OCI-LY7 (cell line): ENCODE results near the gene RSPH9. TPM values are rescaled to one million over a fixed set of nuclear protein-coding genes. Genes with fewer than 3 reads are reported as not detected.

Source experiments
- BruUV-seq: library from RNA; stranded (reverse); fragments of 400-500 nt; replicated peaks from 2 replicates; lab custom pipeline; 2021; lab: Mats Ljungman, UMichigan
- CTCF ChIA-PET: fragments of 300-600 bp; sonication (Branson Sonifier 250); formaldehyde crosslinking; loops from one replicate; lab custom pipeline; 2022; ENCODE audit warnings: antibody characterized with exemption; ENCODE audit not compliant: unreplicated experiment; lab: Charles Lee
- POLR2A ChIA-PET: fragments of 300-600 bp; sonication (Branson Sonifier 250); formaldehyde crosslinking; loops from one replicate; lab custom pipeline; 2022; ENCODE audit warnings: antibody characterized with exemption; lab: Charles Lee
- DNase-seq: peaks from one replicate; pipeline ENCODE4 v3.0.0-alpha.2; 2015; ENCODE audit warnings: low spot score
- H2AFZ ChIP-seq: fragments of 200-600 bp; sonication (generic), shearing (Covaris generic); 2 replicates; pipeline ENCODE4 v1.6.1; 2014; ENCODE audit warnings: mild to moderate bottlenecking, antibody characterized with exemption, low read length, moderate library complexity
- H3K27ac ChIP-seq: fragments of 200-600 bp; sonication (generic); 2 replicates; pipeline ENCODE4 v1.5.1; 2014; ENCODE audit warnings: mixed run types, low read depth, mild to moderate bottlenecking, moderate library complexity, low read length, inconsistent platforms; ENCODE audit not compliant: poor library complexity, severe bottlenecking
- H3K36me3 ChIP-seq: fragments of 200-600 bp; sonication (generic); 2 replicates; pipeline ENCODE4 v1.6.1; 2014; ENCODE audit warnings: mild to moderate bottlenecking, antibody characterized with exemption, low read length, moderate library complexity, mixed read lengths; ENCODE audit not compliant: insufficient read depth
- H3K4me1 ChIP-seq: fragments of 200-600 bp; sonication (generic); 2 replicates; pipeline ENCODE4 v1.5.1; 2014; ENCODE audit warnings: mild to moderate bottlenecking, low read length; ENCODE audit not compliant: insufficient read depth, poor library complexity, severe bottlenecking
- H3K4me2 ChIP-seq: fragments of 200-600 bp; sonication (generic); 2 replicates; pipeline ENCODE4 v1.6.1; 2014; ENCODE audit warnings: mild to moderate bottlenecking, low read length
- H3K4me3 ChIP-seq: fragments of 200-600 bp; sonication (generic); 2 replicates; pipeline ENCODE4 v1.5.1; 2014; ENCODE audit warnings: mild to moderate bottlenecking, low read depth, low read length; ENCODE audit not compliant: poor library complexity, severe bottlenecking
- H3K79me2 ChIP-seq: fragments of 200-600 bp; sonication (generic); 2 replicates; pipeline ENCODE4 v1.6.1; 2016; ENCODE audit warnings: low read depth, mild to moderate bottlenecking, low read length, moderate library complexity, mixed read lengths; ENCODE audit not compliant: insufficient read depth
- H3K9me2 ChIP-seq: fragments of 200-600 bp; sonication (generic); 2 replicates; pipeline ENCODE4 v1.6.1; 2016; ENCODE audit warnings: mild to moderate bottlenecking, low read length, mixed read lengths; ENCODE audit not compliant: insufficient read depth
- H3K9me3 ChIP-seq: fragments of 200-600 bp; sonication (generic); 2 replicates; pipeline ENCODE4 v1.6.1; 2014; ENCODE audit warnings: mild to moderate bottlenecking, mixed run types, low read length, mixed read lengths
- H4K20me1 ChIP-seq: fragments of 200-600 bp; sonication (generic); 2 replicates; pipeline ENCODE4 v1.6.1; 2014; ENCODE audit warnings: mild to moderate bottlenecking, antibody characterized with exemption, low read length, moderate library complexity, mixed read lengths; ENCODE audit not compliant: insufficient read depth
- CTCF ChIP-seq: fragments of 200-600 bp; sonication (generic); conservative IDR thresholded peaks from 2 replicates; pipeline ENCODE4 v1.5.1; 2014; ENCODE audit warnings: mild to moderate bottlenecking, antibody characterized with exemption, low read length, moderate library complexity, mixed read lengths
- EZH2phosphoT487 ChIP-seq: fragments of 200-600 bp; sonication (generic); IDR thresholded peaks from 2 replicates; pipeline ENCODE4 v1.6.1; 2018; ENCODE audit warnings: low read depth, borderline replicate concordance, mild to moderate bottlenecking, mixed run types, antibody characterized with exemption, low read length, moderate library complexity, mixed read lengths
- intact Hi-C: fragments of 100-400 bp; cut with micrococcal nuclease; formaldehyde crosslinking; loops from one replicate; pipeline ENCODE4 v1.10.0; 2022; ENCODE audit not compliant: unreplicated experiment
- total RNA-seq, 2 experiments: library from RNA; depleted of rRNA in 1 of 2; stranded (reverse); fragments of >200 nt in 1 of 2; shearing (Covaris generic) in 1 of 2; gene quantifications; 2 replicates each; pipeline ENCODE4 v1.2.3, GENCODE V29; 2014 to 2022

Gene RSPH9
- total RNA-seq, 2 experiments from 2014 or later: 0.28 TPM; not detected in 1

DNA sequence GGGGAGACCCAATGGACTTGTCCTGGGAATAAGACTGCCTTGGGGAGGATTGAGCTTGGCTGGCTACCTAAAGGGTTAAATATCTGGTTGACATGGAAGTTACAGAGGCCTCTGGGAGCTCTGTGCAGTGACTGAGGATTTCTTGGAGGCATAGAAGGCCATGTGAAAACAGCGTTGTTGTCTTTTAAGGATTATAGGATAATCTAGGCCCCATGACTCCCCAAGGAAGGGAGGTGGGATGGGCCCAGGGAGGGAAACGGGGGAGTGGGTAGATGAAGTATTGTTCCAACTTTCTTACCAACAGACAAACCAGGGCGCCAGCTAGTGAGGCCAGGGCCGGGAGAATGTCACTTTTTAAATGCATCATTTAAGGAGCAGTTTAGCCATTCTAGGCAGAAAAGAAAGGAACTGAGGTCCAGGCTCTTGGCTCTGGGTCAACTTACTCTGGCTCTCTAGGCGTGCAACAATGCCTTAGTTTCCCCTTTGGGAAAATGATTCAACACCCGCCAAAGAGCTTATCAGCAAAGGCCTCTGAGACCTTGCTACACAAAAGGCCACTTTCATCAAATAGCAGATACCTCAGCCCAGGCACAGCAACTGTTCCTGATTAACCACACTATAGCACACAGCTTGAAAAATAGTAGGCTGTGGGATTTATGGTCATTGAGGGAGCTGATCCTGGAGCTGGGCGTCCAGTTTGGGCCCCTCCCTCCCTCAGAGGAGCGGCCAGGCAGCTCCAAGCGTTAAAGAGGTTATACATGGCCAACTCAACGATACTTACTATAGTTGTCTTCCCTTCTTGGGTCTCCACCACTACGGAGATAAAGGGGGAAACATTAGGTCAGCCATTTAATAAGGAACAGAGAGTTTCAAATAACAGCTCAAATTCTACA, 35.7 kb downstream of the RSPH9 start:
- no peak for DNase-seq
- peaks cover 89% of the 10 kb centered on the region for H3K36me3 ChIP-seq
- peaks cover 22% of the 10 kb centered on the region for H3K4me1 ChIP-seq
- no peak overlapping the region for H2AFZ ChIP-seq
- POLR2A ChIA-PET: interaction anchor here (1.0 to 1.1 kb wide), 2 partner anchors 11 to 51 kb away, joined by 3 to 4 read pairs; no protein-coding TSS in a partner anchor
- BruUV-seq: no TSS peak
- intact Hi-C loops: no loop called here
- H3K4me3 ChIP-seq: no peak overlapping the region
- peaks cover 43% of the 10 kb centered on the region for H3K79me2 ChIP-seq
- H4K20me1 ChIP-seq: peaks cover 10% of the 10 kb centered on the region; the same call in 1 of the 2 replicates
- TF ChIP-seq CTCF: no peak
- no peak for TF ChIP-seq EZH2phosphoT487
- no peaks in the 10 kb centered on the region for H3K9me2 ChIP-seq
- CTCF ChIA-PET: no interaction called here
- H3K4me2 ChIP-seq: no peak overlapping the region
- no peak overlapping the region for H3K27ac ChIP-seq
- no peaks in the 10 kb centered on the region for H3K9me3 ChIP-seq

GRCh38 chr6:43681303-43681702, 36.5 kb downstream of the RSPH9 start:
- BruUV-seq: no TSS peak
- no peak for DNase-seq
- peaks cover 10% of the 10 kb centered on the region; the same call in 1 of the 2 replicates for H4K20me1 ChIP-seq
- peaks cover 50% of the 10 kb centered on the region for H3K79me2 ChIP-seq
- H3K27ac ChIP-seq: no peak overlapping the region
- no peaks in the 10 kb centered on the region for H3K9me3 ChIP-seq
- no peaks in the 10 kb centered on the region for H3K9me2 ChIP-seq
- H3K4me1 ChIP-seq: peaks cover 30% of the 10 kb centered on the region
- ChIA-PET POLR2A (interaction anchor here (1.0 kb wide), 1 partner anchor 12 kb away, joined by 3 read pairs; no protein-coding TSS in a partner anchor), CTCF (no interaction called here)
- peaks cover 84% of the 10 kb centered on the region for H3K36me3 ChIP-seq
- intact Hi-C loops: no loop called here
- H3K4me3 ChIP-seq: no peak overlapping the region
- TF ChIP-seq CTCF (no peak), EZH2phosphoT487 (no peak)
- no peak overlapping the region for H3K4me2 ChIP-seq
- H2AFZ ChIP-seq: no peak overlapping the region
